Inflammatory macrophage (primary cell): ENCODE measurements around the gene SAT1.

Experiments used
- DNase-seq, 2 donors: peaks; one replicate each; pipeline ENCODE4 v3.0.0-alpha.2; 2020 to 2022

The SAT1 gene

GRCh38 chrX:23811108-23811651 is 28.2 kb downstream of the SAT1 start:
- DNase-seq = peak; percentile 84 to 89

DNA sequence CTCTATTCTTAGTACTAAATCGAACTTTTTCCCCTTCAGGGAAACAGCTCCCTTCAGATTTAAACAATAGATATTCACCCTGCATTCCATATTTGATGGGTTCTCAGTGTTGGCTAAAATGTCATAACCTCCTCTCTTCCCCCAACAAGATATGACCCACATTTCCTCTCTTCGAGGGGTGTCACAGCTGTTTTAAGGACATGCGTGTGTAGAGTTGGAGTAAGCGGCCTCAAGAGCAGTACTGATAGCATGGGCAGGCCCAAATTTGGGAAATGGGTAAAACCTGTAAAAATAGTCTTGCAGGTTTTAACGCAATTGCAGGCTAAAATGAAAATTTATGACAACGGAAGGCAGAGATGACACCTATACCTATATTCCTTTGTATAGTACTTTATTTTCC is 28.7 kb downstream of the SAT1 start:
- DNase-seq = no peak

DNA sequence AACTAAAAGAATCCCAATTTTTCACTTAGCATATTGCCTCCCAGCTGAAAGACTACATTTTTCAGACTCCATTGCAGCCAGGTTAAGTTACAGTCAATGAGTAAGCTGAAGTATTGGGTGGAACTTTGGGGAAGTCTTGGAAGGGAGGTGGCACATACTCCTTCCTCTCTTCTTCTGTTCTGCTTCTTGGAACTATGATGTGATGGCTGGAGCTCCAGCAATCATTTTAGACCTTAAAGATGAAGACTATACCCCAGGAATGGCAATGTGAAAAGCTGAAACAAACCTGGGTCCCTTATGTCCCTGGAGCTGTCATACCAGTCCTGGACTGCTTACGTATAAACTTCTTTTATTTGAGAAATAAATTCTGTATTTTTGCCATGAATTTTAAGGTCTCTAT is 30.8 kb downstream of the SAT1 start:
- no peak for DNase-seq

- no peak for DNase-seq
These were observed 32.4 kb downstream of the SAT1 start for GRCh38 chrX:23815376-23815775.

DNA sequence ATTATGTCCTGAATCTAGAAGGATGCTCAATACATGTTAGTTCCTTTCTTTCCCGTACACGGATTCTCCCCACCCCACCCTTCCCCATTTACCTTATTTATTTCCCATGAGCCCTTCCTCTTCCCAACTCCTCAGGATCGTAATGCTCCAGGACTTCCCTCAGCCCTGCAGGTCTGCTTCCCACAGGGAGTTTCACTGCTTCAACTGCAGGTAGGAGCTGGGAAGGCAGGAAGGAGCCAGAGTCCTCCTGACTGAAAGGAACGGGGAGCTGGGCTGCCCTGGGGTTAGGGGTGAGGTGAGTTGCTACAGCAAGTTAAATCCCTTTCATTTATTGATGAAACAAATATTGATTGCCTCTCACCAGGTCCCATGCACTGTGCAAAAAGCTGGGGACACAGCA is 33.2 kb downstream of the SAT1 start:
- no peak for DNase-seq

- DNase-seq = no peak
These were observed 35.0 kb downstream of the SAT1 start for GRCh38 chrX:23817979-23818336.

- no peak for DNase-seq
These were observed 36.6 kb downstream of the SAT1 start for GRCh38 chrX:23819385-23820234.

DNA sequence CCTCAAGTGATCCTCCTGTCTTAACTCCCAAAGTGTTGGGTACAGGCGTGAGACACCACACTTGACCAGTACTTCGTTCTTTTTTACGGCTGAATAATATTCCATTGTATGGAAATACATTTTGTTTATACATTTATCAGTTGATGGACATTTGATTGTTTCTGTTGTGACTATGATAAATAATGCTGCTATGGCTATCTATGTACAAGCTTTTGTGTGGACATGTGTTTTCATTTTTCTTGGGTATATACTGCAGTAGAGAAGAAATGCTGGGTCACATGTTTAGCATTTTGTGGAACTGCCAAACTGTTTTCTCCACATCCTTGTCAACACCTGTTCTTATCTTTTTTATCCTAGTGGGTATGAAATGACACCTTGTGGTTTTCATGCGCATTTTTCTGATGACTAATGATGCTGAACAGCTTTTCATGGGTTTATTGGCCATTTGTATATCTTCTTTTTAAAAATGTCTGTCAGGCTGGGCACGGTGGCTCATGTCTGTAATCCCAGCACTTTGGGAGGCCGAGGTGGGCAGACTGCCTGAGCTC is 37.3 kb downstream of the SAT1 start:
- no peak for DNase-seq

DNA sequence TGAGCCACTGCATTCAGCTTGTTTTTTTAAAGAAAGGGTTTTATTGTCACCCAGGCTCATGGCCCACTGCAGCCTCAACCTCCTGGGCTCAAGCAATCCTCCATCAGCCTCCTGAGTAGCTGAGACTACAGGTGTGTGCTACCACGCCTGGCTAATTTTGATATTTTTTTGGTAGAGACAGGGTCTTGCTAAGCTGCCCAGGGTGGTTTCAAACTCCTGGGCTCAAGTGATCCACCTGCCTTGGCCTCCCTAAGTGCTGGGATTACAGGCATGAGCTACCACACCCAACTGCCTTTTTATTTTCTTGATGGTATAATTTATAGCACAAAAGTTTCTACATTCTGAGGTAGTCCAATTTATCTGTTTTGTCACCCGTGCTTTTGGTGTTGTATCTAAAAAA is 38.9 kb downstream of the SAT1 start:
- DNase-seq = no peak

DNA sequence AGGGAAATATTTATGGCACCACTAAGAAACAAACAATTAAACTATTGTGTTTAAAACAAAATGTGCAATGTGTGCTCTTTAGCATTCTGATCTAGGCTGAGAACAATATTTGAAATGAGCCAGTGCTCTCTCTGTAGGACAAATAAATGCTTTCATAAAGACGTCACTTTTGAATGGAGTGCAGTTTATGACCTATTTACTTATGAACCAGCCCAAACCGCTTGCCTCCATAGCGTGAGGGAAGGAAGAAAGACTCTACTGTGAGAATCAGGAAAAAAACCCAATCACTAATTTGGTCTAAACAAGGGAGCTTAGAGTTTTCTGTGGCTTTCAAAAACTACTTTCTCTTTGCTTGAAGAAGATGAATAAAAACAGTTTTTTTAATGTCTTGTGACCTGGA is 39.4 kb downstream of the SAT1 start:
- DNase-seq = no peak

GRCh38 chrX:23822841-23823240 is 39.9 kb downstream of the SAT1 start:
- no peak for DNase-seq

DNA sequence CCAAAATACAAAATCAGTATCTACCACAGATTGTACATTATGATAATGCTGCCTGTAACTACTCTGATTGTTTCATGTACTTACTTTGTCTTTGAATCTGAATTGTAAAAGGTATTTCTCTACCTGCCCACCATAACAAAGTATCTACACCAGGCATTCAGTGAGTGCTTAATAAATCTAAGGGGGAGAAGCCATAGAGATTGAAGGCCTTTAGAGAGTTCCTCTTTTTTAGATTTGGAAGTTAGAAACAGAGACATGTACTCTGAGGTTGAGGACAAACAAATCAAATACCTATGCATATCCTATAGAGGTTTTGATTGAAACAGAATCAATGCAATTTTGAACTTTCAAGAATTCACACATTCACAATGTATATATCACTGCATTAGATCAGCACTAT is 42.7 kb downstream of the SAT1 start:
- DNase-seq = no peak

DNA sequence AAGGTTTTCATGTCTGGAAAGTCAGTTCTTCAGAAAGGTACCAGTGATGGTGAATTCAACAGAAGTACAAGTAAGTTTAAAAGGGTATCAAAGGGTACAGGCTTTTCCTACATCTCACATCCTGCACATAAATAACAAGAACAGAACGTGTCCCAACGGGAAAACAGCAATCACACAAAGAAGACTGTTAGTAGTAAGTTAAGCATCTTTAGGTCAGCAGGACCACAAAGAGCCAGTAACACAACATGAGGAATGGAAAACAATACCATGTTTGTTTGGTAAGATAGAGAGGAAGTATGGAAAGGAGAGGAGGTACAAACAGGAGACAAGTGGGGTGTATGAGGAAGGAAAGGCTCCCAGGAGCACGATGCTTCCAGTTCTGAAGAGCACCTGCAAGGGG is 43.2 kb downstream of the SAT1 start:
- DNase-seq = no peak

- DNase-seq = peak; percentile 44 to 46
These were observed 43.7 kb downstream of the SAT1 start for GRCh38 chrX:23826653-23827052.

DNA sequence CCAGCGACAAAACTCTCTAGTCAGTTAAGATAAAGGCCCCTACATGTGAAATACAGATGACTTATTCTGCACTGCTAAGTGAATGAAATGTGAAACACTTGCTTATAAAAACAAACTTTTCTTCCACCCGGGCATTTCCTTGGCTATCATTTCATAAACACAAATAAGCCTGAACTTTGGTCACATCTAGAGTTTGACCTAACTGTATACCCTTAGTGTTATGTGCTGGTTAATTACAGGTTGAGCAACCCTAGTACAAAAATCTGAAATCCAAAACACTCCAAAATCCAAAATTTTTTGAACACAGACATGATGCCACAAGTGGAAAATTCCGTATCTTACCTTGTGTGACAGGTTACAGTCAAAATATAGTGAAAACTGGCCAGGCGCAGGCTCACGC is 45.9 kb downstream of the SAT1 start:
- DNase-seq = no peak

GRCh38 chrX:23832721-23833120 is 49.7 kb downstream of the SAT1 start:
- DNase-seq = no peak
